Mesenchymal stem cell (in vitro differentiated cells and primary cell): ENCODE measurements around the gene COPS9.

Experiments
- DNase-seq: peaks from one replicate; pipeline ENCODE4 v3.0.0-alpha.2; 2013
- H2AFZ ChIP-seq: one replicate; pipeline ENCODE4 v1.6.1; 2013; ENCODE audit warnings: low read depth, mild to moderate bottlenecking, control low read depth, inconsistent platforms, low read length, moderate library complexity
- H2AK5ac ChIP-seq: 2 replicates; pipeline ENCODE4 v1.6.1; 2013; ENCODE audit warnings: low read length, moderate library complexity, mild to moderate bottlenecking, inconsistent platforms; ENCODE audit not compliant: severe bottlenecking
- H2BK120ac ChIP-seq: one replicate; pipeline ENCODE4 v1.6.1; 2013; ENCODE audit warnings: low read depth, mild to moderate bottlenecking, inconsistent platforms, low read length, moderate library complexity
- H2BK12ac ChIP-seq, 2 experiments: one replicate each; pipeline ENCODE4 v1.6.1; 2013; ENCODE audit warnings: inconsistent platforms in 2 of 2, low read length in 2 of 2, mild to moderate bottlenecking in 2 of 2, moderate library complexity in 2 of 2, control low read depth in 1 of 2
- H2BK15ac ChIP-seq: one replicate; pipeline ENCODE4 v1.6.1; 2013; ENCODE audit warnings: mild to moderate bottlenecking, low read depth, inconsistent platforms; ENCODE audit not compliant: poor library complexity, severe bottlenecking
- H2BK5ac ChIP-seq: 2 replicates; pipeline ENCODE4 v1.6.1; 2013; ENCODE audit warnings: low read depth, mild to moderate bottlenecking, low read length, control low read depth, inconsistent platforms; ENCODE audit not compliant: poor library complexity, severe bottlenecking
- H3K14ac ChIP-seq, 2 experiments: one replicate each; pipeline ENCODE4 v1.6.1; 2013; ENCODE audit warnings: inconsistent platforms in 2 of 2, low read length in 2 of 2, control low read depth in 1 of 2, mild to moderate bottlenecking in 1 of 2, moderate library complexity in 1 of 2
- H3K18ac ChIP-seq, 2 experiments: one replicate each; pipeline ENCODE4 v1.6.1; 2013; ENCODE audit warnings: inconsistent platforms in 2 of 2, low read length in 2 of 2, control low read depth in 1 of 2, low read depth in 1 of 2, mild to moderate bottlenecking in 1 of 2
- H3K23ac ChIP-seq, 2 experiments: one replicate each; pipeline ENCODE4 v1.6.1; 2013; ENCODE audit warnings: inconsistent platforms in 2 of 2, low read length in 2 of 2, mild to moderate bottlenecking in 2 of 2, moderate library complexity in 2 of 2, control low read depth in 1 of 2
- H3K27ac ChIP-seq: 2 replicates; pipeline ENCODE4 v1.5.1; 2013; ENCODE audit warnings: mild to moderate bottlenecking, moderate library complexity, low read length, control low read depth, inconsistent platforms; ENCODE audit not compliant: poor library complexity, severe bottlenecking
- H3K27me3 ChIP-seq, 2 experiments: 2 replicates each; pipeline versions ENCODE4 v1.6.1 to v1.7.0; 2013; ENCODE audit warnings: low read length in 2 of 2, mild to moderate bottlenecking in 2 of 2, moderate library complexity in 2 of 2, control low read depth in 1 of 2, inconsistent platforms in 1 of 2; ENCODE audit not compliant: control insufficient read depth in 1 of 2, insufficient read depth in 1 of 2
- H3K36me3 ChIP-seq, 2 experiments: 2 replicates each; pipeline versions ENCODE4 v1.6.1 to v1.7.0; 2013; ENCODE audit warnings: low read length in 2 of 2, control low read depth in 1 of 2, inconsistent platforms in 1 of 2, low read depth in 1 of 2, mild to moderate bottlenecking in 1 of 2; ENCODE audit not compliant: insufficient read depth in 2 of 2, control insufficient read depth in 1 of 2
- H3K4ac ChIP-seq, 2 experiments: one replicate each; pipeline ENCODE4 v1.6.1; 2013; ENCODE audit warnings: inconsistent platforms in 2 of 2, low read length in 2 of 2, mild to moderate bottlenecking in 2 of 2, moderate library complexity in 2 of 2, control low read depth in 1 of 2, low read depth in 1 of 2
- H3K4me1 ChIP-seq: 2 replicates; pipeline ENCODE4 v1.6.1; 2013; ENCODE audit warnings: low read depth, low read length, control low read depth; ENCODE audit not compliant: control insufficient read depth, insufficient read depth
- H3K4me2 ChIP-seq: 2 replicates; pipeline ENCODE4 v1.6.1; 2013; ENCODE audit warnings: low read length, mild to moderate bottlenecking, inconsistent platforms; ENCODE audit not compliant: poor library complexity, severe bottlenecking
- H3K4me3 ChIP-seq, 2 experiments: 2 replicates each; pipeline versions ENCODE4 v1.5.1 to v1.7.0; 2013; ENCODE audit warnings: low read length in 2 of 2, mild to moderate bottlenecking in 2 of 2, control low read depth in 1 of 2, low read depth in 1 of 2; ENCODE audit not compliant: insufficient read depth in 1 of 2
- H3K79me1 ChIP-seq: replicated peaks from 2 replicates; pipeline ENCODE4 v1.6.1; 2013; ENCODE audit warnings: mild to moderate bottlenecking, control low read depth, low read length, inconsistent platforms; ENCODE audit not compliant: poor library complexity, severe bottlenecking
- H3K9ac ChIP-seq: 2 replicates; pipeline ENCODE4 v1.7.0; 2013; ENCODE audit warnings: mild to moderate bottlenecking, low read length, moderate library complexity
- H3K9me3 ChIP-seq: 2 replicates; pipeline ENCODE4 v1.7.0; 2013; ENCODE audit warnings: mild to moderate bottlenecking, low read length; ENCODE audit not compliant: control insufficient read depth
- H4K8ac ChIP-seq: one replicate; pipeline ENCODE4 v1.6.1; 2013; ENCODE audit warnings: inconsistent platforms, mild to moderate bottlenecking, low read length, moderate library complexity
- H4K91ac ChIP-seq: one replicate; pipeline ENCODE4 v1.6.1; 2013; ENCODE audit warnings: mild to moderate bottlenecking, low read length, inconsistent platforms
- WGBS: methylation state at CpG from one replicate; pipeline ENCODE4 v1.1.7; 2013; ENCODE audit warnings: mixed read lengths; 5-methylcytosine and 5-hydroxymethylcytosine counted together

COPS9 gene

GRCh38 chr2:240151477-240152031 lies 15.4 kb upstream of the COPS9 start:
- H3K14ac ChIP-seq: no peak overlapping the region
- no peak overlapping the region for H2AK5ac ChIP-seq
- H3K27me3 ChIP-seq: peaks cover 11 to 79% of the 10 kb centered on the region in 2 experiments
- no peak overlapping the region for H3K18ac ChIP-seq
- WGBS: 71% methylated on average over 13 of the region's 15 CpGs
- H3K9ac ChIP-seq: no peak overlapping the region
- no peak overlapping the region for H3K27ac ChIP-seq
- H2BK120ac ChIP-seq: no peak overlapping the region
- no peak overlapping the region for H2BK15ac ChIP-seq
- peaks cover 1% of the 10 kb centered on the region for H3K4me1 ChIP-seq
- H2BK5ac ChIP-seq: no peak overlapping the region
- H3K23ac ChIP-seq: no peak overlapping the region
- H3K9me3 ChIP-seq: peaks cover 12% of the 10 kb centered on the region
- no peak for DNase-seq
- no peaks in the 10 kb centered on the region for H3K79me1 ChIP-seq
- no peak overlapping the region for H2BK12ac ChIP-seq
- no peaks in the 10 kb centered on the region for H3K36me3 ChIP-seq
- H3K4me3 ChIP-seq: no peak overlapping the region
- H3K4ac ChIP-seq: no peak overlapping the region
- H3K4me2 ChIP-seq: no peak overlapping the region
- no peak overlapping the region for H4K91ac ChIP-seq
- H4K8ac ChIP-seq: no peak overlapping the region
- H2AFZ ChIP-seq: no peak overlapping the region

GRCh38 chr2:240149943-240150784 lies 14.1 kb upstream of the COPS9 start:
- no peaks in the 10 kb centered on the region for H3K79me1 ChIP-seq
- no peak overlapping the region for H2BK5ac ChIP-seq
- H3K18ac ChIP-seq: no peak overlapping the region
- no peak overlapping the region for H2BK15ac ChIP-seq
- H2AFZ ChIP-seq: no peak overlapping the region
- H3K27ac ChIP-seq: no peak overlapping the region
- no peak overlapping the region for H2BK12ac ChIP-seq
- no peak overlapping the region for H3K14ac ChIP-seq
- H3K4ac ChIP-seq: no peak overlapping the region
- DNase-seq: peak; percentile 23
- WGBS: 56% methylated on average over 9 of the region's 12 CpGs
- H3K9ac ChIP-seq: no peak overlapping the region
- H3K36me3 ChIP-seq: no peaks in the 10 kb centered on the region
- H2BK120ac ChIP-seq: no peak overlapping the region
- H3K4me3 ChIP-seq: no peak overlapping the region
- no peak overlapping the region for H2AK5ac ChIP-seq
- H3K23ac ChIP-seq: no peak overlapping the region
- H3K4me2 ChIP-seq: no peak overlapping the region
- no peak overlapping the region for H4K91ac ChIP-seq
- peaks cover 12% of the 10 kb centered on the region for H3K9me3 ChIP-seq
- H4K8ac ChIP-seq: no peak overlapping the region
- H3K27me3 ChIP-seq: peaks cover 11 to 77% of the 10 kb centered on the region in 2 experiments
- peaks cover 1% of the 10 kb centered on the region for H3K4me1 ChIP-seq

DNA sequence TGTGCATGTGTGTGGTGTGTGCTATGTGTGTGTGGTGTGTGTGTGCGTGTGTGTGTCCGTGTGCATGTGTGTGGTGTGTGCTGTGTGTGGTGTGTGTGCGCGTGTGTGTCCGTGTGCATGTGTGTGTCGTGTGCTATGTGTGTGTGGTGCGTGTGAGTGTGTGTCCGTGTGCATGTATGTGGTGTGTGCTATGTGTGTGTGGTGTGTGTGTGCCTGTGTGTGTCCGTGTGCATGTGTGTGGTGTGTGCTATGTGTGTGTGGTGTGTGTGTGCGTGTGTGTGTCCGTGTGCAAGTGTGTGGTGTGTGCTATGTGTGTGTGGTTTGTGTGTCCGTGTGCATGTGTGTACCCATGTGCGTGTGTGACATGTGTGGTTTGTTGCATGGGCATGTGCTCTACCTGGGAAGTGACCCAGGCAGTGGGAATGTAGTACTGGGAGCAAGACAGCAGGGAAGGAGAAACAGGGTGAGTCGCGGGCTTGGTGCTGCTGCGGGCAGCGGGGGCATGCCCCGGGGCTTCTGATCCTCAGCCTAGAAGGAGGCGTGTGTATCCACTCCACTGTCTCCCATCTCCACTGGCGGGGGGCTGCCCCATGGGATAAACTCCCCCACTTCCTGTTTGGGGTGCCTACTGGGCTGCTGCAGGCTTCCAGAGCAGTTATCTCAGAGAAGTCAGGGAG lies 11.9 kb upstream of the COPS9 start:
- no peaks in the 10 kb centered on the region for H3K79me1 ChIP-seq
- H3K9me3 ChIP-seq: peaks cover 5% of the 10 kb centered on the region
- H3K14ac ChIP-seq: peak overlapping the region in 1 of 2 experiments; percentile 14
- H2BK12ac ChIP-seq: no peak overlapping the region
- no peak overlapping the region for H4K8ac ChIP-seq
- no peak overlapping the region for H2AFZ ChIP-seq
- H4K91ac ChIP-seq: no peak overlapping the region
- peaks cover 4% of the 10 kb centered on the region for H3K4me1 ChIP-seq
- no peak overlapping the region for H3K18ac ChIP-seq
- no peak overlapping the region for H2AK5ac ChIP-seq
- no peak overlapping the region for H3K27ac ChIP-seq
- peaks cover 15 to 69% of the 10 kb centered on the region in 2 experiments for H3K27me3 ChIP-seq
- DNase-seq: no peak
- H3K36me3 ChIP-seq: no peaks in the 10 kb centered on the region
- H3K9ac ChIP-seq: no peak overlapping the region
- H2BK5ac ChIP-seq: no peak overlapping the region
- no peak overlapping the region for H3K4me2 ChIP-seq
- no peak overlapping the region for H2BK15ac ChIP-seq
- H3K4ac ChIP-seq: no peak overlapping the region
- no peak overlapping the region for H2BK120ac ChIP-seq
- H3K23ac ChIP-seq: no peak overlapping the region
- H3K4me3 ChIP-seq: peak overlapping the region in 1 of 2 experiments; percentile 16
- 91% methylated on average over 17 of the region's 20 CpGs for WGBS

GRCh38 chr2:240147382-240147781 lies 11.3 kb upstream of the COPS9 start:
- WGBS: 77% methylated on average over 5 of the region's 5 CpGs
- Histone ChIP-seq H3K14ac (no peak overlapping the region), H3K27me3 (peaks cover 16 to 70% of the 10 kb centered on the region in 2 experiments), H3K4me2 (no peak overlapping the region), H3K18ac (no peak overlapping the region), H2BK120ac (no peak overlapping the region), H3K79me1 (no peaks in the 10 kb centered on the region), H4K91ac (peak overlapping the region; percentile 47), H3K4me3 (peak overlapping the region in 1 of 2 experiments; percentile 16), H2BK12ac (no peak overlapping the region), H4K8ac (no peak overlapping the region), H3K36me3 (no peaks in the 10 kb centered on the region), H3K9me3 (no peaks in the 10 kb centered on the region), H3K23ac (no peak overlapping the region), H2AK5ac (no peak overlapping the region), H2AFZ (no peak overlapping the region), H3K27ac (no peak overlapping the region), H2BK5ac (no peak overlapping the region), H2BK15ac (no peak overlapping the region), H3K4ac (no peak overlapping the region), H3K4me1 (peaks cover 4% of the 10 kb centered on the region), H3K9ac (no peak overlapping the region)
- DNase-seq: no peak
